Measurements from ENCODE around the gene HHAT.

- TF ChIP-seq CTCF (IDR thresholded peaks at IDR 0.05) (peak in 3 of 4 experiments; percentile 59 to 67 (median 60)), POLR2AphosphoS5 (IDR thresholded peaks at IDR 0.05) (no peak)
Measured at GRCh38 chr1:210584439-210585113, 255.9 kb downstream of the HHAT start.
